ENCODE results near the gene RNU2-63P.
"Not testable (repeated sequence)": the region's sequence is repeated elsewhere in the genome, so short reads cannot be mapped to it uniquely, and the experiment has no call there.

The RNU2-63P gene

DNA sequence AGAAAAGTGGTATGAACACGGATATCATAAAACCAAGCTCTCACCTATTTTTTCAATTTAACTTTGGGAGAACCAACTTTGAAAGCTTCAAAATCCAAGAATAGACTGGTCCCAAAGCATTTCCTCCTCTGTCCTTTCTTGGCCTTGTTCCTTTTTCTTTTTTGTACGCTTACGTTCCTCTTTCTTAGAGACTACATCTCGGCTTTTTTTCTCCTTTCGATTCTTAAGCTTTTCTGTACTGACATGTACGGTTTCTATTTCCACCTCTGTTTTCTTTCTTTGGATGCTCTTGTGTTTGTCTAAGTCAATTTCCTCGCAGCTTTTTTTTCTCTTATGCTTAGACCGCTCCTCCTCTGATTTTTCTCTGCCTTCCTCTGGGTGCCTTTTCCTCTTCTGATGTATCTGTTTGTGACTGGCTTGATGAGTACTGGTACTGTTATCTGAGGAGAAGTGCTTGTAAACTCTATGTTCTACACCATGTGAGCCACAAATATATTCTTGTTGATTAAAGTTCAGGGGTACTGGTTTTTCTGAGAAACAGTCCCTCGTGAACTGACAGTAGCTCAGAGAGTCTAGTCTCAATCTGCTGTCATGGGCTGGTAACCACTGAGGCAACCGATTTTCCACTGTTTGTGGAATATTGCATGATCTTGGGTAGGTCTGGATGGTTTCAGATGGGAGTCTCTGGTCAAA lies 11.5 kb upstream of the RNU2-63P start:
- no peak for DNase-seq

GRCh38 chr2:88024509-88024908 lies 8.2 kb upstream of the RNU2-63P start:
- DNase-seq = no peak

- DNase-seq = no peak
These were observed 6.2 kb upstream of the RNU2-63P start for GRCh38 chr2:88022669-88022921.

DNA sequence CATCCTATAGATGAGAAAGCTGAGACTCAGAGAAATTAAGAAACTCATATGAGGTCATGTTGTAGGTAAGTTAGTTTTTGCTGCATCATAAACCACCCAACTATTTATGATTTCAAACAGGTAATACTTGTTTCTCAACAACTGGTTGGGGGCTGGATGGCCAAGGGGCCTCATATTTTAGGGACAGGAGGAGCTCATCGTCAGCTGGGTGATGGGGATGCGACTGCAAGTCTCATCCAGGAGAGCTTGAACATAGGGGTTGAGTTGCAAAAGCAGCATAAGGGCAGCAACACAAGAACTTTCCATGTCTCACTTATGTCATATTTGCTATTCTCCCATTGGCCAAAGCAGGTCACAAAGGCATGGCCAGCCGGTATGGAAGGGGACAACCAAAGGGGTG lies 3.6 kb upstream of the RNU2-63P start:
- DNase-seq = no peak

DNA sequence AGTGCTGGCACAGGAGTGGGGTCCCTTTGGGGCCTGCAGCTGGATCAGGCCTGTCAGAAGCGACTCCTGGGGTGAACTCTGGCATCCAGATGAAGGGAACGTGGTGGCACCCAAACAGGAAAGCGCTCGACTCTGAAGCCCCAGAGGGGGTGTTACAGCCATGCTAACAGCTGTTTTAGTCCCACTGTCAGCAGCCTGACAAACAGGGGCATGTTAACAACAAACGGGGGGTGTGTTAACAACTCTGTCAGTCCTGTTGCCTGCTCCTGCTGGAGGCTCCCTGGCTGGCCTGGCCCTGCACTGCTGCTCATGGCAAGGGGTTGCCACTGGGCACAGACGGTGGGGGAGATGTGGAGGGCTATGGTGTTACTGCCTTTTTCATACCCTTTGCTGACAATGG lies 2.6 kb upstream of the RNU2-63P start:
- DNase-seq = no peak

DNA sequence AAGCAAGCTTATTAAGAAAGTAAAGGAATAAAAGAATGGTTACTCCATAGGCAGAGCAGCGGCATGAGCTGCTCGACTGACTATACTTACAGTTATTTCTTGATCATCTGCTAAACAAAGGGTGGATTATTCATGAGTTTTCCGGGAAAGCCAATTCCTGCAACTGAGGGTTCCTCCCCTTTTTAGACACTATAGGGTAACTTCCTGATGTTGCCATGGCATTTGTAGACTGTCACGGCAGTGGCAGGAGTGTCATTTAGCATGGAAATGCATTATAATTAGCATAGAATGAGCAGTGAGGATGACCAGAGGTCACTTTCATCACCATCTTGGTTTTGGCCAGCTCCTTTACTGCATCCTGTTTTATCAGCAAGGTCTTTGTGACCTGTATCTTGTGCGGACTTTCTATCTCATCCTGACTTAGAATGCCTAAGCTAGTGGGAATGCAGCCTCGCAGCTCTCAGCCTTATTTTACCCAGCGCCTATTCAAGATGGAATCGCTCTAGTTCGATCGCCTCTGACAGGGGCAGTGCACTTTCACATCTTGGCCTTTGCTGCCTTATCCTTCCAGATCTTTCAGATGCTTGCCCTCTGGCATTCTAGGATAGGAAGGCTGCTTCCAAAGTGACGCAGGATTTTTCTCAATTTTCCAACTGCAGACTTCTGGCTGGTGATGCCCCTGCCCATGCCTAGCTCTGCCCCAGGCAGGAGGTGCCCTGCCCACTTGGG lies 1.9 kb upstream of the RNU2-63P start:
- not testable (repeated sequence) for DNase-seq

- not testable (repeated sequence) for DNase-seq
These were observed 1.4 kb upstream of the RNU2-63P start for GRCh38 chr2:88017780-88018038.

DNA sequence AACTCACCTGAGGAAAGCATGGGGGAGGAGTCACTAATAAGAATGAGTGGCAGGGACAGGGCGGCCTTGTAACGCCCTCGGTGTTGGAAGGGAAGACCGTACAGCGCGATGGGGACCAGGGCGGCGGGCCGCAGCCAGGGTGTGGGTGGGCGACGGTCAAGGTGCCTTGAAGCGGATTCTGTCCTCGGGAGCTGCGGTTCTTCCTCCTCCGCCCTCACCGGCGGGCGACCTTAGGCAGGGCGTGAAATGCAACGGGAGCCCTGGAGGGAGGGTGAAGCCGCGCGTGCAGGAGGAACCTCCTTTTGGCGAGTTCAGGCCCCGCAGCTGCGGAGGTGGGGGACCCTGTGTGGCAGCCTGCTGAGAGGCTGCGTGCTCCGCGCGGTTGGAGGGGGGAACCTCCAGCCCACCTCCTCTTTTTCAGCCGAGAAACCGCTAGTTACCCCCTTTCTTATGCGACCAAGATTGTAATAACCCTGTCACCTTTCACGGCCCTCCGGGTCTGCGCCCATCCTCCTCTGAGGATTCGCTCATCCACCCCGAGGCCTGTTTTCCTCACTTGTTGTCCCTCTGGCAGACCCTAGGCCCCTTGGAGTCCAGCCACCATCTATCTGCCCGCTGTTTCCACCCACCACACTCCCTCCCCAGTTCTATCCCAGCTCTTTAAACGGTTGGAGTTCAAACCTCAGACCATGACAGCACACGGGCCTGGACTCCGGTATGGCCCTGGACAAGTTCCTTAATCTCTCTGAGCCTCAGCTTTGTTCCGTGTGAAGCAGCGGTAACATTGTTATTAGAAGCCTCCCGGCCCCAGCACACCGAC lies 823 bp upstream of the RNU2-63P start:
- DNase-seq = no peak

DNA sequence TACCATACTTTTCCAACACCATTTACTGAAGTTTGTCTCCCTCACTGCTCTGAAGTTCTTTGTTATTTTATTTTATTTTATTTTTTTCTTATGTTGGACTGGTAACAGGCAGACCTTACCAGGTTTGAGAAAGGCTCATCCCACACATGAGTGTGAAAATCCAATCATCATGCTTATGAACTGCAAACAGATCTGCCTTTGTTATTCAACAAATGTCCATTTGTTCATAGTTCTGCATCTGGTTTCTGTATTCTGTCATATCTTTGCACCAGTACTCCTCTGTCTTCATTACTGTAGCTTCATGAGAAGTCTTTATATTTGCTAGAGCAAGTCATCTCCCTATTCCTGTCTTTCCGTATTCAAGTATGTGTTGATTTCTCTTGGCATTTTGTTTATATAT lies 5.3 kb downstream of the RNU2-63P start:
- DNase-seq = no peak

- DNase-seq = no peak
These were observed 6.2 kb downstream of the RNU2-63P start for GRCh38 chr2:88010136-88010535.

- DNase-seq = no peak
These were observed 9.4 kb downstream of the RNU2-63P start for GRCh38 chr2:88006912-88007439.

DNA sequence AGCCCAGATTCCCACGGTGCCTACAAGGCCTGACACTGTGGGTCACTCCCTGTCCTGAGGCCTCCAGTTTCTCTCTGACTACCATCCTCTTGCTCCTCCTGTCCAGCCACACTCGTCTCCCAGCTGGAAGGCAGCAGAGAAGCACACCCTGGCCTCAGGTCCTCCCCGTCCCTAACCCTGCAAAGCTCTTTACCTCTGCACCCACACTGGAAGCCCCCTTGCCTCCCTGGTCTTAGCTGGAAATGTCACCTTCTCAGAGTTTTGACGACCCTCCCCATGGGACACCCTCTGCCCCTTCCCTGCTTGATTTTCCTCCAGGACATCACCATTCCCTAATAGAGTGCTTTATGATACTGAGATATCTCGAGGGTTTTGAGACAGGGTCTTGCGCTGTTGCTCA lies 10.6 kb downstream of the RNU2-63P start:
- no peak for DNase-seq

- no peak for DNase-seq
These were observed 13.1 kb downstream of the RNU2-63P start for GRCh38 chr2:88003074-88003755.

DNA sequence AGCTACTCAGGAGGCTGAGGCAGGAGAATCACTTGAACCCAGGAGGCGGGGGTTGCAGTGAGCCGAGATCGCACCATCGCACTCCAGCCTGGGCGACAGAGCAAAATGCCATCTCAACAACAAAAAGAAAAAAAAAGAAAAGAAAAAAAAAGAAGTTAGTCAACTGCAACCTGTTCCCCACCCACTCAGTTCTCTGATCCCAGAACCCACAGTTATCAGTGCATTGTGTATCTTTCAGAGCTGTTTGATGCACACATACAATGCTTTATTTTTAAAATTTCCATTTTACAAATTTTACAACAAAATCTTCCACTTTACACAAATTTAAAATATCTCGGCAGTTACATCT lies 14.0 kb downstream of the RNU2-63P start:
- DNase-seq = no peak

DNA sequence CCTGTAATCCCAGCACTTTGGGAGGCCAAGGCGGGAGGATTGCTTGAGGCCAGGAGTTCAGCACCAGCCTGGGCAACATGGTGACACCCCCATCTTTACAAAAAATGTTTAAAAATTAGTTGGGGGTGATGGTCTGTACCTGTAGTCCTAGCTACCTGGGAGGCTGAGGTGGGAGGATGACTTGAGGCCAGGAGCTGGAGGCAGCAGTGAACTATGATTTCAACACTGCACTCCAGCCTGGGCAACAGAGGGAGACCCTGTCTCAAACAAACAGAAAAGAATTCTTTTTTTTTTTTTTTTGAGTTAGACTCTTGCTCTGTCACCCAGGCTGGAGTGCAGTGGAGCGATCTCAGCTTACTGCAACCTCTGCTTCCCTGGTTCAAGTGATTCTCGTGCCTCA lies 15.9 kb downstream of the RNU2-63P start:
- DNase-seq = not testable (repeated sequence)

DNA sequence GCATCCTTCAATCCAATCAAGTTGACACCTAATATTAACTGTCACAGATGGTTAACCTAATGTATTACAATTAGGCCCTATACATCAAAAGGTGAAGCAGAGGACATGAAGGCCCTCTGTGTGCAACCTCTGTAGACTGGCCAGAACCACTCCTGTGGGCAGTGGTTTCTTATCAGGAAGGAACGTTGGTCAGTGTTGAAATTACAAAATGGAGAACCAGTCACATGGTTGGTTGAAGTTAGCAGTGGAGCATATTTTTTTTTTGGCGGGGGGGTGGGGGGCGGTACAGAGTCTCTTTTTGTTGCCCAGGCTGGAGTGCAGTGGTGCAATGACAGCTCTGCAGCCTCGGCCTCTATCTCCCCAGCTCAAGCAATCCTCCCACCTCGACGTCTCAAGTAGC lies 19.8 kb downstream of the RNU2-63P start:
- DNase-seq = no peak

GRCh38 chr2:87995756-87996155 lies 20.6 kb downstream of the RNU2-63P start:
- DNase-seq = no peak

GRCh38 chr2:87994304-87994850 lies 22.0 kb downstream of the RNU2-63P start:
- not testable (repeated sequence) for DNase-seq

GRCh38 chr2:87992569-87992968 lies 23.8 kb downstream of the RNU2-63P start:
- DNase-seq = not testable (repeated sequence)

DNA sequence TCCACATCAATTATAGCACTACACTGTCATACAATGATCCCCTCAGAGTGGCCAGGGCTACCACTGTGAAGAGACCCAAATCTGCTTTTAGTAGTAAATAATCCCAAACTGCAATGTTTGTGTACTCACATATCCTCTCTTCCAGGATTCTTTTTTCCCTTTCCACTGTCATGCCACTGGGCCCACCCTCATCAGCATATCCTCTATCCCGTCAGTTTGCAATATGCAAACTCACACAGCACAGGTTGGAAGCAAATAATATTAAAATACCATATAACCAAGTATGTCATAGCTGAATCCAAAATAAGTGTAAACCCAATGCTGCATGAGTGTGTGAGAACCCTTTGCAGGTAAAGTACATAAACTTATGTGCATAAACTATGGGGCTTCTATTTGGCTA lies 28.9 kb downstream of the RNU2-63P start:
- DNase-seq = not testable (repeated sequence)

GRCh38 chr2:87985902-87986301 lies 30.4 kb downstream of the RNU2-63P start:
- not testable (repeated sequence) for DNase-seq

- DNase-seq = not testable (repeated sequence)
These were observed 35.2 kb downstream of the RNU2-63P start for GRCh38 chr2:87981182-87981581.

GRCh38 chr2:87972385-87972784 lies 44.0 kb downstream of the RNU2-63P start:
- DNase-seq = not testable (repeated sequence)
